GM18511 (cell line): ENCODE data around the gene TNFAIP8L3.

Source experiments
- ATAC-seq: cut with Tn5 transposase; IDR thresholded peaks from one replicate; pipeline ENCODE4 v1.9.1; 2021; ENCODE audit warnings: mild to moderate bottlenecking, moderate library complexity; ENCODE audit not compliant: unreplicated experiment

Gene TNFAIP8L3

GRCh38 chr15:51090753-51091152, 4.0 kb downstream of the TNFAIP8L3 start:
- ATAC-seq, result no peak

GRCh38 chr15:51089699-51090453, 4.8 kb downstream of the TNFAIP8L3 start:
- ATAC-seq, result no peak

GRCh38 chr15:51089041-51089440, 5.7 kb downstream of the TNFAIP8L3 start:
- ATAC-seq, result no peak

GRCh38 chr15:51088585-51088984, 6.1 kb downstream of the TNFAIP8L3 start:
- no peak for ATAC-seq

- no peak for ATAC-seq
These were observed 7.2 kb downstream of the TNFAIP8L3 start for GRCh38 chr15:51087513-51087912.

- no peak for ATAC-seq
These were observed 8.3 kb downstream of the TNFAIP8L3 start for GRCh38 chr15:51086409-51086808.

GRCh38 chr15:51085764-51086163, 8.9 kb downstream of the TNFAIP8L3 start:
- ATAC-seq, result no peak

- ATAC-seq, result no peak
These were observed 11.0 kb downstream of the TNFAIP8L3 start for GRCh38 chr15:51083641-51084166.

- ATAC-seq, result no peak
These were observed 12.5 kb downstream of the TNFAIP8L3 start for GRCh38 chr15:51082246-51082645.

GRCh38 chr15:51080286-51080685, 14.4 kb downstream of the TNFAIP8L3 start:
- no peak for ATAC-seq

- no peak for ATAC-seq
These were observed 15.5 kb downstream of the TNFAIP8L3 start for GRCh38 chr15:51079226-51079625.

- ATAC-seq, result peak; percentile 63
These were observed 17.2 kb downstream of the TNFAIP8L3 start for GRCh38 chr15:51077221-51078153.

GRCh38 chr15:51076524-51077220, 18.0 kb downstream of the TNFAIP8L3 start:
- no peak for ATAC-seq

GRCh38 chr15:51075826-51076523, 18.7 kb downstream of the TNFAIP8L3 start:
- ATAC-seq, result no peak

GRCh38 chr15:51075364-51075763, 19.3 kb downstream of the TNFAIP8L3 start:
- no peak for ATAC-seq

GRCh38 chr15:51074926-51075325, 19.8 kb downstream of the TNFAIP8L3 start:
- no peak for ATAC-seq

GRCh38 chr15:51071578-51071977, 23.1 kb downstream of the TNFAIP8L3 start:
- no peak for ATAC-seq

- peak; percentile 49 for ATAC-seq
These were observed 24.7 kb downstream of the TNFAIP8L3 start for GRCh38 chr15:51069983-51070382.

- ATAC-seq, result no peak
These were observed 27.2 kb downstream of the TNFAIP8L3 start for GRCh38 chr15:51067510-51067909.

- no peak for ATAC-seq
These were observed 28.9 kb downstream of the TNFAIP8L3 start for GRCh38 chr15:51065781-51066180.
